SK-N-MC (cell line): ENCODE data around the gene PAPPA2.

ENCODE experiments used
- DNase-seq: peaks from one replicate; pipeline ENCODE4 v3.0.0-alpha.2; 2011; ENCODE audit warnings: low read depth, low spot score
- H3K27ac ChIP-seq: fragments of 200-600 bp; sonication (generic); 2 replicates; pipeline ENCODE4 v1.5.1; 2016; ENCODE audit warnings: mixed run types
- H3K36me3 ChIP-seq: fragments of 200-600 bp; sonication (generic); 2 replicates; pipeline ENCODE4 v1.6.1; 2017; ENCODE audit warnings: antibody characterized with exemption, low read length, mixed read lengths; ENCODE audit not compliant: insufficient read depth
- H3K4me3 ChIP-seq: fragments of 200-600 bp; sonication (generic); 2 replicates; pipeline ENCODE4 v1.5.1; 2016
- H3K9ac ChIP-seq: fragments of 200-600 bp; sonication (generic); 2 replicates; pipeline ENCODE4 v1.8.0; 2017; ENCODE audit warnings: mixed run types, mixed read lengths; ENCODE audit not compliant: insufficient read length
- H3K9me3 ChIP-seq: fragments of 200-600 bp; sonication (generic); 2 replicates; pipeline ENCODE4 v1.6.1; 2017; ENCODE audit warnings: low read depth, mild to moderate bottlenecking, antibody characterized with exemption, low read length, moderate library complexity, mixed read lengths
- EZH2 ChIP-seq: fragments of 200-600 bp; sonication (generic); IDR thresholded peaks from one replicate; pipeline ENCODE4 v1.6.1; 2017; ENCODE audit warnings: antibody characterized with exemption
- FOXP2 ChIP-seq: optimal IDR thresholded peaks from 2 replicates; pipeline ENCODE3; 2011; ENCODE audit warnings: mild to moderate bottlenecking, moderate library complexity; ENCODE audit not compliant: insufficient read depth; ENCODE audit errors: extremely low read length, control extremely low read depth
- POLR2AphosphoS5 ChIP-seq: IDR thresholded peaks from 2 replicates; pipeline ENCODE4 v1.6.1; 2012; ENCODE audit warnings: mild to moderate bottlenecking, low read depth, low read length, borderline replicate concordance

PAPPA2 gene

GRCh38 chr1:176765608-176766007 is 302.6 kb downstream of the PAPPA2 start:
- H3K9me3 ChIP-seq, result no peaks in the 10 kb centered on the region
- no peaks in the 10 kb centered on the region for H3K36me3 ChIP-seq
- TF ChIP-seq POLR2AphosphoS5, result no peak
- no peak for TF ChIP-seq FOXP2
- no peak for TF ChIP-seq EZH2
- no peak overlapping the region for H3K9ac ChIP-seq
- DNase-seq, result no peak
- H3K4me3 ChIP-seq, result no peak overlapping the region
- no peak overlapping the region for H3K27ac ChIP-seq

GRCh38 chr1:176766779-176767178 is 303.8 kb downstream of the PAPPA2 start:
- TF ChIP-seq EZH2, result no peak
- TF ChIP-seq POLR2AphosphoS5, result no peak
- no peak for TF ChIP-seq FOXP2
- Histone ChIP-seq H3K9ac (no peak overlapping the region), H3K9me3 (no peaks in the 10 kb centered on the region), H3K4me3 (no peak overlapping the region), H3K27ac (no peak overlapping the region), H3K36me3 (no peaks in the 10 kb centered on the region)
- DNase-seq, result no peak

GRCh38 chr1:176767714-176768136 is 304.8 kb downstream of the PAPPA2 start:
- DNase-seq, result no peak
- Histone ChIP-seq H3K4me3 (no peak overlapping the region), H3K9me3 (no peaks in the 10 kb centered on the region), H3K27ac (no peak overlapping the region), H3K36me3 (no peaks in the 10 kb centered on the region), H3K9ac (no peak overlapping the region)
- TF ChIP-seq FOXP2 (no peak), EZH2 (no peak), POLR2AphosphoS5 (no peak)

- H3K9ac ChIP-seq, result no peak overlapping the region
- no peak for DNase-seq
- no peak overlapping the region for H3K27ac ChIP-seq
- no peaks in the 10 kb centered on the region for H3K36me3 ChIP-seq
- TF ChIP-seq EZH2 (no peak), POLR2AphosphoS5 (no peak), FOXP2 (no peak)
- H3K4me3 ChIP-seq, result no peak overlapping the region
- no peaks in the 10 kb centered on the region for H3K9me3 ChIP-seq
Measured at GRCh38 chr1:176768532-176768931, 305.6 kb downstream of the PAPPA2 start.

- H3K4me3 ChIP-seq, result no peak overlapping the region
- no peak overlapping the region for H3K9ac ChIP-seq
- no peak overlapping the region for H3K27ac ChIP-seq
- H3K36me3 ChIP-seq, result no peaks in the 10 kb centered on the region
- TF ChIP-seq EZH2 (no peak), POLR2AphosphoS5 (no peak), FOXP2 (no peak)
- no peaks in the 10 kb centered on the region for H3K9me3 ChIP-seq
- DNase-seq, result no peak
Measured at GRCh38 chr1:176770066-176770465, 307.1 kb downstream of the PAPPA2 start.

GRCh38 chr1:176773038-176773437 is 310.1 kb downstream of the PAPPA2 start:
- H3K4me3 ChIP-seq, result no peak overlapping the region
- no peaks in the 10 kb centered on the region for H3K9me3 ChIP-seq
- TF ChIP-seq FOXP2, result no peak
- no peak for DNase-seq
- H3K36me3 ChIP-seq, result no peaks in the 10 kb centered on the region
- H3K9ac ChIP-seq, result no peak overlapping the region
- H3K27ac ChIP-seq, result no peak overlapping the region

- H3K9ac ChIP-seq, result no peak overlapping the region
- no peak overlapping the region for H3K27ac ChIP-seq
- TF ChIP-seq EZH2 (no peak), POLR2AphosphoS5 (no peak), FOXP2 (no peak)
- DNase-seq, result no peak
- H3K9me3 ChIP-seq, result no peaks in the 10 kb centered on the region
- H3K36me3 ChIP-seq, result no peaks in the 10 kb centered on the region
- H3K4me3 ChIP-seq, result no peak overlapping the region
Measured at GRCh38 chr1:176774224-176774623, 311.2 kb downstream of the PAPPA2 start.

GRCh38 chr1:176775378-176775777 is 312.4 kb downstream of the PAPPA2 start:
- no peak for TF ChIP-seq POLR2AphosphoS5
- no peak for TF ChIP-seq EZH2
- no peak for TF ChIP-seq FOXP2
- Histone ChIP-seq H3K9ac (no peak overlapping the region), H3K9me3 (no peaks in the 10 kb centered on the region), H3K27ac (no peak overlapping the region), H3K36me3 (no peaks in the 10 kb centered on the region), H3K4me3 (no peak overlapping the region)
- DNase-seq, result no peak

GRCh38 chr1:176775996-176776395 is 313.0 kb downstream of the PAPPA2 start:
- H3K9me3 ChIP-seq, result no peaks in the 10 kb centered on the region
- no peak for DNase-seq
- no peak overlapping the region for H3K27ac ChIP-seq
- TF ChIP-seq POLR2AphosphoS5, result no peak
- TF ChIP-seq FOXP2, result no peak
- TF ChIP-seq EZH2, result no peak
- no peak overlapping the region for H3K4me3 ChIP-seq
- H3K9ac ChIP-seq, result no peak overlapping the region
- H3K36me3 ChIP-seq, result no peaks in the 10 kb centered on the region

- no peak overlapping the region for H3K4me3 ChIP-seq
- H3K27ac ChIP-seq, result no peak overlapping the region
- no peaks in the 10 kb centered on the region for H3K36me3 ChIP-seq
- TF ChIP-seq EZH2 (no peak), POLR2AphosphoS5 (no peak), FOXP2 (no peak)
- H3K9ac ChIP-seq, result no peak overlapping the region
- DNase-seq, result no peak
- no peaks in the 10 kb centered on the region for H3K9me3 ChIP-seq
Measured at GRCh38 chr1:176778056-176778455, 315.1 kb downstream of the PAPPA2 start.
